GM19372 (cell line): ENCODE measurements around the gene LRRC38.
"Not testable (repeated sequence)": the region's sequence is repeated elsewhere in the genome, so short reads cannot be mapped to it uniquely, and the experiment has no call there.

Experiments
- ATAC-seq: cut with Tn5 transposase; IDR thresholded peaks from one replicate; pipeline ENCODE4 v1.9.1; 2021; ENCODE audit warnings: mild to moderate bottlenecking, low read depth, moderate library complexity; ENCODE audit not compliant: unreplicated experiment

The LRRC38 gene

DNA sequence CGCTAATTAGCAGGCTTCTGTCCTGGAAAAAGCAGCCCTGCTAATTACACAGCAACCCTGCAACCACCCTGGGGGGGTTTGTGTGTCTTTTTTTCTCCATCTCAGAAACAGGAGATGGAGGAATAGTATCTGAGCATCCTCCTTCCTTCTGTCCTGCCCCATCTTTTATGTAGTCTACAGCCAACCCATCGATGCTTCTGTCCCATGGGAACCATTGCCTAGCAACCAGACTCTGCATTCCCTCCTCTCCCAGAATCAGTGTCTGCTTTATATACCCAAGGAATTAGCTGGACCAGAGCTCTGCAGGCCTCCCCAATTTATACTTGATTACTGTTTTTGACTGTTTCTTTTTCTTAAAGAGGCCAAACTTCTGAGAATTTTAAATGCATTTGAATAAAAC lies 35.1 kb downstream of the LRRC38 start:
- no peak for ATAC-seq

DNA sequence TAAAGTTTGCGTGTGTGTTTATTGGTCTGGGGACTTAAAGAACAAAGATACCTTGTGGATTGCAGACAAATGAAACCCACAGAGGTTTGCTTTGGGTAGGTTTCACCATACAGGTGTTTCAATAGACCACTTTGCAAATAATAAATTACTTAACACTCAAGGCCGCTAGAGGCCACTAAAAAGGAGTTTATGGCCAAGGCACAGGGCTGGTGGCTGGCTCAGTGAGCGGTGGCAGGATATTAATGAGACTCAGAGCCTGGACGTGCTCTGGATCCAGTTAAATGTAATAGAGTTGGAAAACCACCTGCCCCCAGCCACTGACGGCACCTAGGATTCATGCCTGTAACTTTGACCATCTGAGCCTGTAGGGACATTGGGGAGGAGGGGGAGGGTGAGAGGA lies 44.5 kb downstream of the LRRC38 start:
- ATAC-seq, result no peak

GRCh38 chr1:13465515-13465914 lies 48.3 kb downstream of the LRRC38 start:
- ATAC-seq, result no peak

- ATAC-seq, result no peak
Measured at GRCh38 chr1:13462682-13463081, 51.1 kb downstream of the LRRC38 start.

GRCh38 chr1:13461977-13462376 lies 51.8 kb downstream of the LRRC38 start:
- ATAC-seq, result no peak

GRCh38 chr1:13456904-13457532 lies 56.8 kb downstream of the LRRC38 start:
- no peak for ATAC-seq

- no peak for ATAC-seq
Measured at GRCh38 chr1:13451399-13451965, 62.3 kb downstream of the LRRC38 start.

- ATAC-seq, result no peak
Measured at GRCh38 chr1:13450204-13450603, 63.6 kb downstream of the LRRC38 start.

GRCh38 chr1:13443335-13443979 lies 70.3 kb downstream of the LRRC38 start:
- ATAC-seq, result no peak

DNA sequence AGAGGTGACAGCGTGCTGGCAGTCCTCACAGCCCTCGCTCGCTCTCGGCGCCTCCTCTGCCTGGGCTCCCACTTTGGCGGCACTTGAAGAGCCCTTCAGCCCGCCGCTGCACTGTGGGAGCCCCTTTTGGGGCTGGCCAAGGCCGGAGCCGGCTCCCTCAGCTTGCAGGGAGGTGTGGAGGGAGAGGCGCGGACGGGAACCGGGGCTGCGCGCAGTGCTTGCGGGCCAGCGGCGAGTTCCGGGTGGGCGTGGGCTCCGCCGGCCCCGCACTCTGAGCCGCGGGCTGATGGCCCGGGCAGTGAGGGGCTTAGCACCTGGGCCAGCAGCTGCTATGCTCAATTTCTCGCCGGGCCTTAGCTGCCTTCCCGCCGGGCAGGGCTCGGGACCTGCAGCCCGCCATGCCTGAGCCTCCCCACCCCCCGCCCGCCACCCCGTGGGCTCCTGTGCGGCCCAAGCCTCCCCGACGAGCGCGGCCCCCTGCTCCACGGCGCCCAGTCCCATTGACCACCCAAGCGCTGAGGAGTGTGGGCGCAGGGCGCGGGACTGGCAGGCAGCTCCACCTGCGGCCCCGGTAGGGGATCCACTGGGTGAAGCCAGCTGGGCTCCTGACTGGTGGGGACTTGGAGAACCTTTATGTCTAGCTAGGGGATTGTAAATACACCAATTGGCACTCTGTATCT lies 74.6 kb downstream of the LRRC38 start:
- ATAC-seq, result not testable (repeated sequence)

DNA sequence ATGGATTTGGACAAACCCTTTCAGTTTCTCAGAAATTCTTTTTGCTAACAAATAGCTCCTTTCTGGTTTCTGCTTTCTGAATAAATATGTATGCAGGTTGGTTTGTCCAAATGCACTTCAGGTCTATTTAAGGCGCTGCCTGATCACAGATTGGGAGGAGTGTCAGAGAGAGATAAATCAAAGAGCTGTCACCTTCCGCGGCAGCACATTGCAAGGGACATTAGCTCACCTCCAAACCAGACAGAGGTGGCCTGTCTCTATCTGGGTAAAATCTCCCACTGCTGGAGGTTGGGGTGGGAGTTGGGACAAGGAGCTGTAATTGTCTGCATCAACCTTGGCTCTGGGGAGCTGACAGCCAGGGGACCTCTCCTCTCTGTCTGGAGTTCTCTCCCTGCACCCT lies 78.3 kb downstream of the LRRC38 start:
- no peak for ATAC-seq

DNA sequence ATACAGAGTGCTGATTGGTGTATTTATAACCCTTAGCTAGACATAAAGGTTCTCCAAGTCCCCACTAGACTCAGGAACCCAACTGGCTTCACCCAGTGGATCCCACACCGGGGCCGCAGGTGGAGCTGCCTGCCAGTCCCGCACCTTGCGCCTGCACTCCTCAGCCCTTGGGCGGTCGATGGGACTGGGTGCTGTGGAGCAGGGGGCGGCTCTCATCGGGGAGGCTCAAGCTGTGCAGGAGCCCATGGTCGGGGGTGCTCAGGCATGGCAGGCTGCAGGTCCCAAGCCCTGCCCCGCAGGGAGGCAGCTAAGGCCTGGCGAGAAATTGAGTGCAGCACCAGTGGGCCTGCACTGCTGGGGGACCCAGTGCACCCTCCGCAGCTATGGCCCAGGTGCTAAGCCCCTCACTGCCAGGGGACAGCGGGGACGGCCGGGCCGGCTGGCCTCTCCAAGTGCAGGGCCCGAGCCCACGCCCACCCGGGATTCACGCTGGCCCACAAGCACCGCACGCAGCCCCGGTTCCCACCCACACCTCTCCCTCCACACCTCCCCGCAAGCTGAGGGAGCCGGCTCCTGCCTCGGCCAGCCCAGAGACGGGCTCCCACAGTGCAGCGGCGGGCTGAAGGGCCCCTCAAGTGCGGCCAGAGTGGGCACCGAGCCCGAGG lies 80.0 kb downstream of the LRRC38 start:
- not testable (repeated sequence) for ATAC-seq

DNA sequence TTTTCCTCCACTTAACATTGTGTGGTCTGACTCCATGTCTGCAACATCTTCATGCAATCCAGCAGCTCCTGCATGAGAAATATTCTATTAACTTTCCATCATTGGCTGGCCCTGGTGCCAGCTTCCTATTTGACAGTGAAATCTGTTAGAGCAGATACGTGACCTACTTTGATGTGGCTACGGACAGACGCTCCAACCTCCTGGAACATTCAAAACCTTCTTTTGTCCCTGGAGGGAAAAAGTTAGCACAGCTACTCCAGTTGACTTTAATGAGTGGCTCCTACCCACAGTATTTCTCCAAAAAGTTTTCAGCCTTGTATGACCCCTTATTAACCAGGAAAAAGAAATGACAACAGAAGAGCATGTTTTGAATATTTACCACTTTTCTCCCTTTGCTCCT lies 81.6 kb downstream of the LRRC38 start:
- ATAC-seq, result no peak

- ATAC-seq, result no peak
Measured at GRCh38 chr1:13430495-13430894, 83.3 kb downstream of the LRRC38 start.
